A549 (cell line): ENCODE measurements around the gene PLEKHA1. TPM values are rescaled to one million over a fixed set of nuclear protein-coding genes. Genes with fewer than 3 reads are reported as not detected.

ENCODE experiments used
- ATAC-seq, 2 experiments: fragments of 200-7000 bp in 1 of 2; fragments of >200 bp in 1 of 2; cut with Nextera tagmentation in 1 of 2; cut with Tn5 transposase in 1 of 2; 3 replicates each; pipeline versions ENCODE4 v1.8.0 to v1.9.1; 2018 to 2020; ENCODE audit warnings: mild to moderate bottlenecking in 1 of 2, moderate library complexity in 1 of 2
- CTCF ChIA-PET: fragments of 300-600 bp; sonication (Branson Sonifier 250); formaldehyde crosslinking; extraction: SDS; loops from one replicate; lab custom pipeline; 2021; ENCODE audit warnings: antibody characterized with exemption, inconsistent platforms; lab: Yijun Ruan, JAX
- POLR2A ChIA-PET: fragments of 350-600 bp; formaldehyde crosslinking; extraction: SDS; loops from one replicate; lab custom pipeline; 2021; ENCODE audit warnings: antibody characterized with exemption, inconsistent platforms; lab: Yijun Ruan, JAX
- DNase-seq, 2 experiments: peaks; one replicate each; pipeline versions ENCODE4 v3.0.0 to v3.0.0-alpha.2; 2011 to 2016; ENCODE audit warnings: low read depth in 1 of 2, low spot score in 1 of 2
- FAIRE-seq: peaks from 2 replicates; lab custom pipeline; 2011; peaks lifted over from hg19 to GRCh38; lab: Jason Lieb, UNC
- H3K27ac ChIP-seq, 2 experiments: fragments of >200 bp; sonication (Bioruptor Twin); formaldehyde crosslinking; 3 replicates each; pipeline ENCODE4 v1.5.1; 2016 to 2017
- H3K4me1 ChIP-seq: fragments of >200 bp; sonication (Bioruptor Twin); formaldehyde crosslinking; 3 replicates; pipeline ENCODE4 v1.6.1; 2016
- H3K4me2 ChIP-seq: fragments of >200 bp; sonication (Bioruptor Twin); formaldehyde crosslinking; 3 replicates; pipeline ENCODE4 v1.6.1; 2016
- H3K4me3 ChIP-seq: fragments of >200 bp; sonication (Bioruptor Twin); formaldehyde crosslinking; 3 replicates; pipeline ENCODE4 v1.5.1; 2016
- H3K9me3 ChIP-seq: fragments of >200 bp; sonication (Bioruptor Twin); formaldehyde crosslinking; 3 replicates; pipeline ENCODE4 v1.6.1; 2016
- BHLHE40 ChIP-seq: IDR thresholded peaks from 2 replicates; pipeline ENCODE4 v1.6.1; 2012; ENCODE audit warnings: low read depth, low read length, inconsistent platforms
- CBX2 ChIP-seq: fragments of 200-600 bp; sonication (generic); IDR thresholded peaks from 2 replicates; pipeline ENCODE4 v1.6.1; 2016; ENCODE audit warnings: low read depth, mild to moderate bottlenecking, borderline replicate concordance
- CEBPB ChIP-seq, 2 experiments: fragments of >200 bp in 1 of 2; sonication (Bioruptor Twin) in 1 of 2; formaldehyde crosslinking in 1 of 2; IDR thresholded peaks; 2 replicates each; pipeline ENCODE4 v1.6.1; 2012 to 2016
- CHD4 ChIP-seq: fragments of 200-600 bp; sonication (generic); IDR thresholded peaks from 2 replicates; pipeline ENCODE4 v1.6.1; 2016; ENCODE audit warnings: antibody characterized with exemption, mild to moderate bottlenecking, borderline replicate concordance
- EHMT2 ChIP-seq: fragments of 200-600 bp; sonication (generic); IDR thresholded peaks from 2 replicates; pipeline ENCODE4 v1.6.1; 2016; ENCODE audit warnings: antibody characterized with exemption, low read depth, mild to moderate bottlenecking, moderate library complexity
- ELK1 ChIP-seq: fragments of 150-350 bp; IDR thresholded peaks from 2 replicates; pipeline ENCODE4 v1.6.1; 2014; ENCODE audit warnings: low read depth, mild to moderate bottlenecking, low read length
- FOSB ChIP-seq: fragments of 250-450 bp; sonication (Bioruptor Pico); IDR thresholded peaks from 2 replicates; pipeline ENCODE4 v1.5.0; 2020; ENCODE audit warnings: mild to moderate bottlenecking, moderate library complexity
- GATA3 ChIP-seq: IDR thresholded peaks from 2 replicates; pipeline ENCODE4 v1.6.1; 2012; ENCODE audit warnings: borderline replicate concordance
- HES2 ChIP-seq: fragments of >200 bp; sonication (Bioruptor Twin); formaldehyde crosslinking; IDR thresholded peaks from 2 replicates; pipeline ENCODE4 v1.6.1; 2016
- HOXA7 ChIP-seq: fragments of 250-450 bp; sonication (Bioruptor Pico); IDR thresholded peaks from 2 replicates; pipeline ENCODE4 v1.5.0; 2020; ENCODE audit warnings: mild to moderate bottlenecking, moderate library complexity
- JUN ChIP-seq, 2 experiments: fragments of >200 bp; sonication (Bioruptor Twin); formaldehyde crosslinking; IDR thresholded peaks; 2 replicates in 1 of 2; 3 replicates in 1 of 2; pipeline ENCODE4 v1.6.1; 2016 to 2017
- KDM1A ChIP-seq: fragments of 200-600 bp; sonication (generic); IDR thresholded peaks from 2 replicates; pipeline ENCODE4 v1.6.1; 2016; ENCODE audit warnings: low read depth, mild to moderate bottlenecking
- MAZ ChIP-seq: fragments of 150-350 bp; IDR thresholded peaks from 2 replicates; pipeline ENCODE4 v1.6.1; 2014; ENCODE audit warnings: antibody characterized with exemption, low read depth, low read length, borderline replicate concordance
- NR3C1 ChIP-seq: fragments of >200 bp; sonication (Bioruptor Twin); formaldehyde crosslinking; IDR thresholded peaks from 3 replicates; pipeline ENCODE4 v1.6.1; 2017
- PHF8 ChIP-seq: fragments of 200-600 bp; sonication (generic); IDR thresholded peaks from 2 replicates; pipeline ENCODE4 v1.6.1; 2016; ENCODE audit warnings: low read depth, mild to moderate bottlenecking, antibody characterized with exemption, moderate library complexity, borderline replicate concordance
- POLR2A ChIP-seq: IDR thresholded peaks from 2 replicates; pipeline ENCODE4 v1.6.1; 2012; ENCODE audit warnings: mild to moderate bottlenecking, low read length
- POLR2AphosphoS2 ChIP-seq: conservative IDR thresholded peaks from 2 replicates; pipeline ENCODE4 v1.6.1; 2012; ENCODE audit warnings: low read length, improper control_type of control experiment, inconsistent platforms
- RARB ChIP-seq: fragments of 250-450 bp; sonication (Bioruptor Pico); IDR thresholded peaks from 2 replicates; pipeline ENCODE4 v1.8.0; 2021; ENCODE audit warnings: mild to moderate bottlenecking, moderate library complexity
- RCOR1 ChIP-seq: fragments of 150-350 bp; IDR thresholded peaks from 2 replicates; pipeline ENCODE4 v1.6.1; 2014; ENCODE audit warnings: antibody characterized with exemption, low read length, low read depth
- RNF2 ChIP-seq: fragments of 200-600 bp; sonication (generic); IDR thresholded peaks from 2 replicates; pipeline ENCODE4 v1.6.1; 2016; ENCODE audit warnings: low read depth, mild to moderate bottlenecking, antibody characterized with exemption, moderate library complexity, borderline replicate concordance
- SREBF2 ChIP-seq: fragments of 450-650 bp; IDR thresholded peaks from 2 replicates; pipeline ENCODE4 v1.6.1; 2014; ENCODE audit warnings: mild to moderate bottlenecking, moderate library complexity
- TFCP2L1 ChIP-seq: fragments of 250-450 bp; sonication (Bioruptor Pico); IDR thresholded peaks from 2 replicates; pipeline ENCODE4 v1.5.0; 2021; ENCODE audit warnings: mild to moderate bottlenecking
- TP53 ChIP-seq: fragments of 250-450 bp; sonication (Bioruptor Pico); IDR thresholded peaks from 2 replicates; pipeline ENCODE4 v1.5.0; 2021; ENCODE audit warnings: mild to moderate bottlenecking, moderate library complexity
- USF2 ChIP-seq: fragments of 450-650 bp; IDR thresholded peaks from 2 replicates; pipeline ENCODE4 v1.6.1; 2014; ENCODE audit warnings: antibody characterized with exemption
- ZC3H11A ChIP-seq: fragments of 450-650 bp; IDR thresholded peaks from 2 replicates; pipeline ENCODE4 v1.6.1; 2014; ENCODE audit warnings: antibody characterized with exemption, mild to moderate bottlenecking
- ZSCAN20 ChIP-seq: fragments of 250-450 bp; sonication (Bioruptor Pico); IDR thresholded peaks from 2 replicates; pipeline ENCODE4 v1.8.0; 2022; ENCODE audit warnings: mild to moderate bottlenecking, moderate library complexity
- WGBS: methylation state at CpG from one replicate; pipeline ENCODE4 v1.1.6; 2017; ENCODE audit errors: missing lambda C conversion rate; 5-methylcytosine and 5-hydroxymethylcytosine counted together
- polyA plus RNA-seq, 4 experiments: library from polyadenylated mRNA; depleted of rRNA in 3 of 4; stranded (reverse); fragments of >200 nt; fragmentation: RNase III in 1 of 4; extraction: RNeasy Plus Mini Kit Qiagen cat#74134 plus additional on column Dnase treatment in 1 of 4; gene quantifications; 2 replicates in 3 of 4; 3 replicates in 1 of 4; pipeline ENCODE4 v1.2.3, GENCODE V29; 2011 to 2017
- TF ChIP-seq, protein P1 (sequence below): IDR thresholded peaks from 2 replicates; pipeline ENCODE4 v1.6.1; 2012; ENCODE audit warnings: low read depth, borderline replicate concordance
- TF ChIP-seq, protein P2 (sequence below): fragments of >200 bp; sonication (Bioruptor Twin); formaldehyde crosslinking; IDR thresholded peaks from 3 replicates; pipeline ENCODE4 v1.5.1; 2016

Gene PLEKHA1
- polyA plus RNA-seq, 2 of the 4 experiments (the other 2 are of a cell fraction), result 26.7 to 62.4 TPM

DNA sequence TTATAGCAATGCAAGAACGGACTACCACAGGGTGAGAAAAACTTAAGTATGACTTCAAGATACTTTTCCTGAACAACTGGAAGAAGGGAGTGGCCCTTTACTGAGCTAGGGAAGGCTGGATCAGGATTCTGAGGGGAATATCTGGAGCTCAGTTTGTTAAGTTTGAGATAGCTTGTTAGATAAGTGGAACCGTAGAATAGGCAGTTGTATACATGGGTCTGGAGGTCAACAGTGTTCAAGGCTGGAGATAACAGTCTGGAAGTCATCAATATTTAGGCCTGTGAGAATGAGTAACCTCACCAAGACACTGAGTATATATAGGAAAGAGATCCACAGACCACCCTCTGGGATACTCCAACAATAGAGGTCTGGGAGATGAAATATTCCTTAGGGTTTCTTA is 7.2 kb downstream of the PLEKHA1 start:
- ATAC-seq, result no peak
- Histone ChIP-seq H3K4me3 (no peak overlapping the region), H3K4me1 (peaks cover 24% of the 10 kb centered on the region), H3K9me3 (no peaks in the 10 kb centered on the region), H3K4me2 (no peak overlapping the region), H3K27ac (no peak overlapping the region)
- WGBS, result 94% methylated on average over 2 of the region's 2 CpGs
- POLR2A ChIA-PET, result no interaction called here
- DNase-seq, result no peak
- TF ChIP-seq FOSB (no peak), TP53 (CRISPR knock-in tag) (no peak), POLR2AphosphoS2 (no peak), MAZ (no peak), POLR2A (no peak), KDM1A (no peak), GATA3 (no peak), CEBPB (IDR thresholded peaks at IDR 0.05) (no peak), ZSCAN20 (no peak), RARB (no peak), JUN (IDR thresholded peaks at IDR 0.05) (no peak), RCOR1 (no peak), NR3C1 (no peak), BHLHE40 (no peak)
- TF ChIP-seq, protein P1, sequence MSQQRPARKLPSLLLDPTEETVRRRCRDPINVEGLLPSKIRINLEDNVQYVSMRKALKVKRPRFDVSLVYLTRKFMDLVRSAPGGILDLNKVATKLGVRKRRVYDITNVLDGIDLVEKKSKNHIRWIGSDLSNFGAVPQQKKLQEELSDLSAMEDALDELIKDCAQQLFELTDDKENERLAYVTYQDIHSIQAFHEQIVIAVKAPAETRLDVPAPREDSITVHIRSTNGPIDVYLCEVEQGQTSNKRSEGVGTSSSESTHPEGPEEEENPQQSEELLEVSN, result no peak
- CTCF ChIA-PET, result interaction anchor here (1.2 to 2.0 kb wide), 3 partner anchors 10 to 88 kb away, joined by 3 to 5 read pairs (median 3); no protein-coding TSS in a partner anchor
- no peak for FAIRE-seq

GRCh38 chr10:122386514-122386913 is 12.0 kb downstream of the PLEKHA1 start:
- Histone ChIP-seq H3K27ac (no peak overlapping the region), H3K9me3 (no peaks in the 10 kb centered on the region), H3K4me2 (peak overlapping the region; percentile 21; the same call in 2 of the 3 replicates), H3K4me3 (no peak overlapping the region), H3K4me1 (peaks cover 21% of the 10 kb centered on the region; the same call in 2 of the 3 replicates)
- CTCF ChIA-PET, result interaction anchor here (1.8 kb wide), 1 partner anchor 88 kb away, joined by 8 read pairs; no protein-coding TSS in a partner anchor
- no peak for ATAC-seq
- 37% methylated on average over 2 of the region's 2 CpGs for WGBS
- POLR2A ChIA-PET, result no interaction called here
- DNase-seq, result no peak
- TF ChIP-seq EHMT2, result no peak
- TF ChIP-seq ZC3H11A, result no peak
- TF ChIP-seq CEBPB (IDR thresholded peaks at IDR 0.05), result no peak
- no peak for TF ChIP-seq TFCP2L1
- TF ChIP-seq RNF2, result no peak
- TF ChIP-seq BHLHE40, result no peak
- no peak for TF ChIP-seq SREBF2
- no peak for TF ChIP-seq HOXA7 (CRISPR knock-in tag)
- no peak for TF ChIP-seq CHD4
- TF ChIP-seq ELK1, result no peak
- no peak for TF ChIP-seq HES2
- TF ChIP-seq CBX2, result no peak
- no peak for TF ChIP-seq PHF8
- no peak for TF ChIP-seq USF2
- TF ChIP-seq, protein P2, sequence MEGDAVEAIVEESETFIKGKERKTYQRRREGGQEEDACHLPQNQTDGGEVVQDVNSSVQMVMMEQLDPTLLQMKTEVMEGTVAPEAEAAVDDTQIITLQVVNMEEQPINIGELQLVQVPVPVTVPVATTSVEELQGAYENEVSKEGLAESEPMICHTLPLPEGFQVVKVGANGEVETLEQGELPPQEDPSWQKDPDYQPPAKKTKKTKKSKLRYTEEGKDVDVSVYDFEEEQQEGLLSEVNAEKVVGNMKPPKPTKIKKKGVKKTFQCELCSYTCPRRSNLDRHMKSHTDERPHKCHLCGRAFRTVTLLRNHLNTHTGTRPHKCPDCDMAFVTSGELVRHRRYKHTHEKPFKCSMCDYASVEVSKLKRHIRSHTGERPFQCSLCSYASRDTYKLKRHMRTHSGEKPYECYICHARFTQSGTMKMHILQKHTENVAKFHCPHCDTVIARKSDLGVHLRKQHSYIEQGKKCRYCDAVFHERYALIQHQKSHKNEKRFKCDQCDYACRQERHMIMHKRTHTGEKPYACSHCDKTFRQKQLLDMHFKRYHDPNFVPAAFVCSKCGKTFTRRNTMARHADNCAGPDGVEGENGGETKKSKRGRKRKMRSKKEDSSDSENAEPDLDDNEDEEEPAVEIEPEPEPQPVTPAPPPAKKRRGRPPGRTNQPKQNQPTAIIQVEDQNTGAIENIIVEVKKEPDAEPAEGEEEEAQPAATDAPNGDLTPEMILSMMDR, result no peak
- FAIRE-seq, result no peak
